Peyer's patch (tissue), 4 donors: ENCODE data around the gene GOLT1A.

ENCODE experiments used
- POLR2A ChIP-seq, 2 donors: fragments of 450-650 bp; IDR thresholded peaks; one replicate each; pipeline ENCODE4 v1.5.1; 2017; ENCODE audit warnings: antibody characterized with exemption in 2 of 2, mild to moderate bottlenecking in 2 of 2, moderate library complexity in 2 of 2
- TF ChIP-seq, protein P1 (sequence below), 6 experiments: fragments of 450-650 bp in 4 of 6; fragments of 200-600 bp in 2 of 6; sonication (generic) in 1 of 6; IDR thresholded peaks; one replicate each; pipeline ENCODE4 v1.5.1; 2017 to 2019; ENCODE audit warnings: antibody characterized with exemption in 6 of 6, mild to moderate bottlenecking in 3 of 6, moderate library complexity in 1 of 6

DNA sequence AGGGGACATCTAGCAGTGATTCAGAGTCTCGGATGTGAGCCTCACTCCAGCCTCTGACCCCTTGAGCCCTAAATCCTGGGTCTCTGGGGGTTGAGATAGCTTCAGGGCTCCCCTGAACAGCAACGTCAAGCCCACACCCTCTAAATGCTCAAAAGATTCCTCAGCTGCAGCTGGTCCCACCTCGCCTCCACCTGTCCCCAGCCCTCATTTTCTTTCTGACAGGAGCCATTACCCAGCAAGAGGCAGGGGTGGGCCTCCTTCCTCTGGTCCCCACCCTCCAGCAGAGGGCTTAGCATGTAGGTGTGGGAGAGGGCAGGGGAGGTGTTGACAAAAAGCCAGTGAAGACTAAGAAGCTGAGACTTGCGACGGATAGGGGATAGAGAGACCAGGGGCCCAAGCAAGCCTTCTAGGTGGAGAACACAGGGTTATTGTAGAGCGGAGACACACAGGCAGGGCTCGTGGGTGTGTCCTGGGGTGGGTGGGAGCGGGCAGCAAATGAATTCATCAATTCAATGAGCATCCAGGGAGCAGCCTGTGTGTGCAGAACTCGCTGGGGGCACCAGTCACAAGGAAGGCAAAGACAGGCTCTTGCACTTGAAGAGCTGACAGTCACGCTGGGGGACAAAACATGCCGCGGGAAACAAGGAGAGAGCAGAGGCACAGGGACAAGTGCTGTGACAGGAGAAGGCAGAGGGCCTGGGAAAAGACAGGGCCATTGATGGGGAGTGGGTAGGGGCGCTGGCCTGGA, 48.9 kb upstream of the GOLT1A start:
- TF ChIP-seq POLR2A (IDR thresholded peaks at IDR 0.05), result no peak
- TF ChIP-seq, protein P1, sequence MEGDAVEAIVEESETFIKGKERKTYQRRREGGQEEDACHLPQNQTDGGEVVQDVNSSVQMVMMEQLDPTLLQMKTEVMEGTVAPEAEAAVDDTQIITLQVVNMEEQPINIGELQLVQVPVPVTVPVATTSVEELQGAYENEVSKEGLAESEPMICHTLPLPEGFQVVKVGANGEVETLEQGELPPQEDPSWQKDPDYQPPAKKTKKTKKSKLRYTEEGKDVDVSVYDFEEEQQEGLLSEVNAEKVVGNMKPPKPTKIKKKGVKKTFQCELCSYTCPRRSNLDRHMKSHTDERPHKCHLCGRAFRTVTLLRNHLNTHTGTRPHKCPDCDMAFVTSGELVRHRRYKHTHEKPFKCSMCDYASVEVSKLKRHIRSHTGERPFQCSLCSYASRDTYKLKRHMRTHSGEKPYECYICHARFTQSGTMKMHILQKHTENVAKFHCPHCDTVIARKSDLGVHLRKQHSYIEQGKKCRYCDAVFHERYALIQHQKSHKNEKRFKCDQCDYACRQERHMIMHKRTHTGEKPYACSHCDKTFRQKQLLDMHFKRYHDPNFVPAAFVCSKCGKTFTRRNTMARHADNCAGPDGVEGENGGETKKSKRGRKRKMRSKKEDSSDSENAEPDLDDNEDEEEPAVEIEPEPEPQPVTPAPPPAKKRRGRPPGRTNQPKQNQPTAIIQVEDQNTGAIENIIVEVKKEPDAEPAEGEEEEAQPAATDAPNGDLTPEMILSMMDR (IDR thresholded peaks at IDR 0.05), result no peak
